Lower leg skin (tissue), 3 donors: ENCODE measurements around the gene CAV2.

Source experiments
- CTCF ChIP-seq, 3 donors: fragments of 450-650 bp; IDR thresholded peaks; one replicate each; pipeline ENCODE4 v1.5.1; 2016; ENCODE audit warnings: antibody characterized with exemption in 3 of 3, mild to moderate bottlenecking in 3 of 3, moderate library complexity in 2 of 3
- POLR2A ChIP-seq, 2 donors: fragments of 450-650 bp; IDR thresholded peaks; one replicate each; pipeline ENCODE4 v1.6.1; 2016 to 2017; ENCODE audit warnings: antibody characterized with exemption in 2 of 2, mild to moderate bottlenecking in 1 of 2, moderate library complexity in 1 of 2

- TF ChIP-seq CTCF (IDR thresholded peaks at IDR 0.05): no peak
- TF ChIP-seq POLR2A (IDR thresholded peaks at IDR 0.05): no peak
Measured at GRCh38 chr7:116495736-116496135, 3.8 kb upstream of the CAV2 start.
